H7 (cell line): ENCODE results near the gene TCF23. TPM values are rescaled to one million over a fixed set of nuclear protein-coding genes. Genes with fewer than 3 reads are reported as not detected.
"Not testable (repeated sequence)": the region's sequence is repeated elsewhere in the genome, so short reads cannot be mapped to it uniquely, and the experiment has no call there.

ENCODE experiments used
- DNase-seq: peaks from one replicate; pipeline ENCODE4 v3.0.0; 2012
- H3K27me3 ChIP-seq: 2 replicates; pipeline ENCODE4 v1.6.0; 2011; ENCODE audit warnings: mild to moderate bottlenecking, low read length; ENCODE audit not compliant: control insufficient read depth, insufficient read depth
- H3K36me3 ChIP-seq: replicated peaks from 2 replicates; pipeline ENCODE4 v1.5.1; 2011; ENCODE audit warnings: low read length; ENCODE audit not compliant: control insufficient read depth, insufficient read depth
- H3K4me3 ChIP-seq: 2 replicates; pipeline ENCODE4 v1.5.1; 2011; ENCODE audit warnings: low read depth, mild to moderate bottlenecking, control low read depth, low read length, moderate library complexity; ENCODE audit not compliant: insufficient read depth
- total RNA-seq: library from RNA; depleted of rRNA; stranded (reverse); fragments of >200 nt; shearing (Covaris generic); gene quantifications from 2 replicates; pipeline ENCODE4 v1.2.3, GENCODE V29; 2014

The TCF23 gene
- total RNA-seq, 1 experiment from 2014 or later: not detected

GRCh38 chr2:27184115-27184514, 35.3 kb downstream of the TCF23 start:
- no peaks in the 10 kb centered on the region for H3K36me3 ChIP-seq
- H3K4me3 ChIP-seq: no peak overlapping the region
- H3K27me3 ChIP-seq: no peaks in the 10 kb centered on the region
- no peak for DNase-seq

DNA sequence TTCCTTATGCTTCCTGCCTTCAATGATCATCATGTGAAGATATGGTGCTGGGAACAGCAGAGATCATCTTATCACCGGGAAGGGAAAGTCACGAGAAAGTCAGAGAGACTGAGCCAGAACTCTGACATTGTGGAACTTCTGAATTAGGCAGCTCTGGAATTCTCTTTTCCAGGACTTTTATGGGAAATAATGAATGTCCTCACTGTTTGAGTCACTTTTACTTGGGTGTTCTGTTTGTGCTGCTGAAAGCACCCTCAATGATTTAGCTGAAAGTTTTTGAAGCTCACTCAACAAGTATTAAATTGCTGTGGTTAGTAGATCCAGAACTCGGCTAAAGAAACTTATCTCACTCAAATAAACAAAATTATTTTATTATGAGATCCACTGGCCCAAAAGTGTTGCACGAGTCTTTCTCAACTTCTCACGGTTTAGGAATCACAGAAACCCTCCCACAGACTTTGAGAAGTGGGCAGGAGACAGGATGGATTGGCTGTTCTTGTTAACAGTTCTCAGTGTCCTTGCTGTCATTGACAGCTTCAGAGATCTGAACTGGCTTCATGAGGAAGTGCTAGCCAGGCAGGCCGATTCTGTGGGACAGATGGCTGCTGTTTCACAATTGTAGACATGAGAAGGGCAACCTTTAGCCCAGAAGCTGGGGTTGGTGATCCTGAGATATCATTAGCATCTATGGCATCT, 36.7 kb downstream of the TCF23 start:
- Histone ChIP-seq H3K27me3 (no peaks in the 10 kb centered on the region), H3K36me3 (no peaks in the 10 kb centered on the region), H3K4me3 (no peak overlapping the region)
- DNase-seq: no peak

- no peaks in the 10 kb centered on the region for H3K36me3 ChIP-seq
- no peak overlapping the region for H3K4me3 ChIP-seq
- DNase-seq: no peak
- no peaks in the 10 kb centered on the region for H3K27me3 ChIP-seq
These were observed 38.0 kb downstream of the TCF23 start for GRCh38 chr2:27186613-27187345.

DNA sequence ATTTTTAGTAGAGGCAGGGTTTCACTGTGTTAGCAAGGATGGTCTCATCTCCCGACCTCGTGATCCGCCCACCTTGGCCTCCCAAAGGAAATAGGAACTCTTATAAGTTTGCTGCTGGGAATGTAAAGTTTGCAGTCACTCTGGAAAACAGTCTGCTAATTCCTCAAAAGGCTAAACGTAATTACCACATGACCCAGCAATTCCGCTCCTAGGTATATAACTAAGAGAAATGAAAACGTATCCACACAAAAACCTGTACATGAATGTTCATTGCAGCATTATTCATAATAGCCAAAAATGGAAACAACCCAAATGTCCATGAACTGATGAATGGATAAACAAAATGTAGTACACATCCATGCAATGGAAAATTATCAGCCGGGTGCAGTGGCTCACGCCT, 41.2 kb downstream of the TCF23 start:
- no peaks in the 10 kb centered on the region for H3K27me3 ChIP-seq
- H3K4me3 ChIP-seq: no peak overlapping the region
- DNase-seq: no peak
- H3K36me3 ChIP-seq: no peaks in the 10 kb centered on the region

GRCh38 chr2:27191070-27191829, 42.4 kb downstream of the TCF23 start:
- peak; percentile 80 for DNase-seq

DNA sequence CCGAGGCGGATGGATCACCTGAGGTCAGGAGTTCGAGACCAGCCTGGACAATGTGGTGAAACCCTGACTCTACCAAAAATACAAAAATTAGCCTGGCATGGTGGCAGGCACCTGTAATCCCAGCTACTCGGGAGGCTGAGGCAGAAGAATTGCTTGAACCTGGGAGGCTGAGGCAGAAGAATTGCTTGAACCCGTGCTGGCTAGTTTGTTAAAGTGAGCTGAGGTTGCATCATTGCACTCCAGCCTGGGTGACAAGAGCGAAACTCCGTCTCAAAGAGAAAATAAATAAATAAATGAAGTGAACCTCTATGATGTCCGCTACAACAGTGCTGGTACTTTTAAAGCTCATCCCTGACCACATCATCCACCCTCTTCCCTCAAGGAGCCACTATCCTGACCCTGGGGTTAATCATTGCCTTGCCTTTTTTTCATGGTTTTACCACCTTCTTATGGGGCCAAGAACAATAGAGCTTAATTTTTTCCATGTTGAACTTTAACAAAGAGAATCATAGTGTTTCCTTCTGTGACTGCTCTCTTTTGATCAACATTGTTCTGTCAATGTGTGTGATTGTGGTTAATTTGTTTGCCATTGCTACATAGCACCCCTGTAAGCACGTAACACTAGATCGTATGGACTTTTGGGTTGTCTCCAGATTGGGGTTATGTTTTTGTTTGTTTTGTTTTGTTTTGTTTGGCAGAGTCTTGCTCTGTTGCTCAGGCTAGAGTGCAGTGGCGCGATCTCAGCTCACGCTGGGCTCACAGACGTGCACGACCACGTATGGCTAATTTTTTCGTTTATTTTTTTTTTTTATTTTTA, 45.9 kb downstream of the TCF23 start:
- no peak for DNase-seq
- H3K27me3 ChIP-seq: no peaks in the 10 kb centered on the region
- H3K36me3 ChIP-seq: peaks cover 2% of the 10 kb centered on the region; the same call in 1 of the 2 replicates
- no peak overlapping the region for H3K4me3 ChIP-seq

More at GRCh38 chr2:27191070-27191829, 42.4 kb downstream of the TCF23 start:
- Histone ChIP-seq H3K27me3 (no peaks in the 10 kb centered on the region), H3K4me3 (no peak overlapping the region), H3K36me3 (no peaks in the 10 kb centered on the region)

GRCh38 chr2:27195799-27196198, 47.0 kb downstream of the TCF23 start:
- H3K27me3 ChIP-seq, DNase-seq, H3K4me3 ChIP-seq, H3K36me3 ChIP-seq: not testable (repeated sequence)

- not testable (repeated sequence) for DNase-seq, H3K4me3 ChIP-seq, H3K27me3 ChIP-seq
- peaks cover 23% of the 10 kb centered on the region for H3K36me3 ChIP-seq
These were observed 49.3 kb downstream of the TCF23 start for GRCh38 chr2:27198068-27198467.

GRCh38 chr2:27198627-27199026, 49.8 kb downstream of the TCF23 start:
- DNase-seq: no peak
- Histone ChIP-seq H3K27me3 (no peaks in the 10 kb centered on the region), H3K4me3 (no peak overlapping the region), H3K36me3 (peaks cover 28% of the 10 kb centered on the region)

GRCh38 chr2:27199241-27199640, 50.4 kb downstream of the TCF23 start:
- H3K27me3 ChIP-seq: no peaks in the 10 kb centered on the region
- H3K4me3 ChIP-seq: no peak overlapping the region
- no peak for DNase-seq
- peaks cover 34% of the 10 kb centered on the region for H3K36me3 ChIP-seq

- Histone ChIP-seq H3K4me3 (no peak overlapping the region), H3K36me3 (peaks cover 54% of the 10 kb centered on the region), H3K27me3 (no peaks in the 10 kb centered on the region)
- DNase-seq: peak; percentile 10
These were observed 52.9 kb downstream of the TCF23 start for GRCh38 chr2:27201675-27202074.

DNA sequence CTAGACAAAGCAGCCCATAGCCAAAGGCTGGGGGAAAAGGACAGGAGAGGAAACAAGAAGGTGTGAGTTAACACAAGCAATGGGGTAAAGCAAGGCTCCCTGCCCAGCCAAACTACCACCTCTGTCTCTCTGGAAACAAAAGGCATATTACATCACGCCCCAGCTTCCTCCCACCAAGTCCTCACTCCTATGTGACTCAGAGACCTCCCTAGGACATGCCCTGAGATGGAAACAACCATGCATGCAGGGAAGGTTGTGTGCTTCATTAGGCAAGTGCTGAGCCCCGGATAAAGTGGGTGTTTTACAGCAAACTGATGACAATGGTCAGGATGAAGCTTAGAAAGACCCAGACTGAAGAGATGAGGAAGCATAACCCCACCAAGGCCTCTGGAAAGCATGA, 54.0 kb downstream of the TCF23 start:
- no peaks in the 10 kb centered on the region for H3K27me3 ChIP-seq
- H3K36me3 ChIP-seq: peaks cover 64% of the 10 kb centered on the region
- H3K4me3 ChIP-seq: no peak overlapping the region
- no peak for DNase-seq

- peak; percentile 8 for DNase-seq
- Histone ChIP-seq H3K27me3 (no peaks in the 10 kb centered on the region), H3K36me3 (peaks cover 69% of the 10 kb centered on the region)
These were observed 54.9 kb downstream of the TCF23 start for GRCh38 chr2:27203741-27204140.

DNA sequence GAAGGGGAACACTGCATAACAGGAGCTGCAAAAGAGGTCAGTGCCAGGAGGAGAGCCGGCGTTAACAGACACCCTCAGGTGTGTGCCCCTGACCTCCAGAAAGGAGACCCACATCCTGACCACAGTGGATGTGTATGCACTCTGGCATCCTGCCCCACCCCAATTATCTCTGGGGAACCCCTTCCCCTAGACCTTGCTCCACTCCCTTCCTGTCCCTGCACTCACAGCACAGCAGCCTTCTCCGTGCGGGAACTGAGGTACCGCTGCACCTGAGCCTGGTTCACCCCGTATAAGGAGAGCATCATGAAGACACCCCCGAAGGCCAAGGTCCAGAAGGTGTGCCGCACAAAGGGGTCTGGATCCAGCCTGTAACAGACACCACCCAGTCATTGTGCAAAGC, 55.8 kb downstream of the TCF23 start:
- DNase-seq: no peak
- Histone ChIP-seq H3K36me3 (peaks cover 70% of the 10 kb centered on the region), H3K27me3 (no peaks in the 10 kb centered on the region), H3K4me3 (no peak overlapping the region)

More at GRCh38 chr2:27203741-27204140, 54.9 kb downstream of the TCF23 start:
- no peak overlapping the region for H3K4me3 ChIP-seq
